Ovary (tissue), 9 donors: ENCODE measurements around the gene ITPR1. TPM values are rescaled to one million over a fixed set of nuclear protein-coding genes. Genes with fewer than 3 reads are reported as not detected.

Experiments
- DNase-seq, 5 donors: peaks; one replicate each; pipeline ENCODE4 v3.0.0-alpha.2; 2019 to 2020
- H3K27ac ChIP-seq, 2 donors: fragments of 200-600 bp; one replicate each; pipeline versions ENCODE4 v1.5.1 to v1.8.0; 2019 to 2022
- H3K27me3 ChIP-seq: fragments of 200-600 bp; one replicate; pipeline ENCODE4 v1.8.0; 2022
- H3K36me3 ChIP-seq: fragments of 200-600 bp; sonication (generic); one replicate; pipeline ENCODE4 v1.5.1; 2019
- H3K4me1 ChIP-seq: one replicate; pipeline ENCODE4 v1.8.1; 2013; ENCODE audit warnings: mild to moderate bottlenecking, moderate library complexity; ENCODE audit not compliant: insufficient read depth
- H3K4me3 ChIP-seq: fragments of 200-600 bp; sonication (generic); one replicate; pipeline ENCODE4 v1.5.1; 2017
- H3K9me3 ChIP-seq, 2 donors: fragments of 200-600 bp in 1 of 2; sonication (generic) in 1 of 2; one replicate each; pipeline versions ENCODE4 v1.5.1 to v1.8.1; 2013 to 2019; ENCODE audit warnings: mild to moderate bottlenecking in 1 of 2, moderate library complexity in 1 of 2
- CTCF ChIP-seq, 3 donors: fragments of 450-650 bp in 2 of 3; fragments of 200-600 bp in 1 of 3; IDR thresholded peaks; one replicate each; pipeline versions ENCODE4 v1.5.1 to v1.8.0; 2016 to 2022; ENCODE audit warnings: antibody characterized with exemption in 3 of 3, mild to moderate bottlenecking in 1 of 3
- EP300 ChIP-seq: sonication (generic); formaldehyde crosslinking; IDR thresholded peaks from one replicate; pipeline ENCODE4 v1.6.1; 2017; ENCODE audit warnings: antibody characterized with exemption
- POLR2A ChIP-seq: fragments of 450-650 bp; IDR thresholded peaks from one replicate; pipeline ENCODE4 v1.6.1; 2017; ENCODE audit warnings: antibody characterized with exemption, mild to moderate bottlenecking, moderate library complexity
- WGBS, 3 donors: extraction: QIAGEN DNeasy Blood & Tissue Kit in 1 of 3; methylation state at CpG; one replicate each; pipeline versions ENCODE4 v1.1.5 to v1.1.7; 2013 to 2017; 5-methylcytosine and 5-hydroxymethylcytosine counted together
- intact Hi-C, 4 donors: fragments of 100-400 bp; cut with DNase I; formaldehyde crosslinking; loops; one replicate each; pipeline versions ENCODE4 v1.11.0 to v1.15.1; 2022 to 2023
- polyA plus RNA-seq, 2 donors: library from polyadenylated mRNA; stranded (reverse); fragments of 200-250 nt in 1 of 2; fragments of 350-450 nt in 1 of 2; fragmentation: Illumina TruSeq in 1 of 2; extraction: RNeasy Lipid Tissue Mini Kit (QIAGEN cat#74804) in 1 of 2; gene quantifications; one replicate each; pipeline ENCODE4 v1.2.3, GENCODE V29; 2013 to 2014
- total RNA-seq, 7 donors: library from RNA; depleted of rRNA in 2 of 7; stranded (reverse); fragments of >200 nt in 2 of 7; fragmentation: NEBNext Ultra II Directional in 3 of 7; extraction: Animal tissue kit (Norgen Biotek cat#: 25700) in 3 of 7; gene quantifications; one replicate each; pipeline versions ENCODE4 v1.1.0 to v1.2.4, GENCODE V29; 2016 to 2023
- donor health status: DM: no; HTN: no; CAD: no; lungs with moderate emphysema.
- donor health status: DM: no; HTN: no; CAD: no.
- donor health status: Bipolar disorder and iron deficiency.
- donor health status: DM: yes; HTN: yes; CAD: no.
- donor health status: DM: no; HTN: no; CAD: no.
- donor health status: DM: yes; HTN: yes; CAD: no.

ITPR1 gene
- total and polyA plus RNA-seq, 9 donors = 59.5 to 313 (median 144) TPM

DNA sequence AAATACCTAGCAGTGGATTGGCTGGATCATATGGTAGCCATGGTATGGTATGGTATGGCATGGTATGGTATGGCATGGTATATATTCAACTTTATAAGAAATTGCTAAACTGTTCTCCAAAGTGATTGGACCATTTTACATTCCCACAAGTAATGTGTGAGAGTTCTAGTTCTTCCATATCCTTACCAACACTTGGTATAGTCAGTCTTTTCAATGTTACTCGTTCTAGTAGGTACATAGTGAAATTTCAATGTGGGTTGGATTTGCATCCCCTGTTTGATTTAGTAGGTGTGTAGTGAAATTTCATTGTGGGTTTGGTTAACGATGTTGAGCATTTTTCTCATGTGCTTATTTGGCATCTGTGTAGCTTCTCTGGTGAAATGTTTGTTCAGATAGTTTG is 154.3 kb downstream of the ITPR1 start:
- intact Hi-C loops = no loop called here
- no peaks in the 10 kb centered on the region for H3K4me1 ChIP-seq
- no peaks in the 10 kb centered on the region for H3K9me3 ChIP-seq
- no peak overlapping the region for H3K27ac ChIP-seq
- TF ChIP-seq EP300 = no peak
- TF ChIP-seq POLR2A = no peak
- TF ChIP-seq CTCF (IDR thresholded peaks at IDR 0.05) = no peak
- H3K27me3 ChIP-seq = no peaks in the 10 kb centered on the region
- no peaks in the 10 kb centered on the region for H3K36me3 ChIP-seq
- DNase-seq = no peak
- H3K4me3 ChIP-seq = no peak overlapping the region
- 96 to 98% (median 98%) methylated on average over 2 of the region's 2 CpGs for whole genome bisulfite sequencing, 3 donors

DNA sequence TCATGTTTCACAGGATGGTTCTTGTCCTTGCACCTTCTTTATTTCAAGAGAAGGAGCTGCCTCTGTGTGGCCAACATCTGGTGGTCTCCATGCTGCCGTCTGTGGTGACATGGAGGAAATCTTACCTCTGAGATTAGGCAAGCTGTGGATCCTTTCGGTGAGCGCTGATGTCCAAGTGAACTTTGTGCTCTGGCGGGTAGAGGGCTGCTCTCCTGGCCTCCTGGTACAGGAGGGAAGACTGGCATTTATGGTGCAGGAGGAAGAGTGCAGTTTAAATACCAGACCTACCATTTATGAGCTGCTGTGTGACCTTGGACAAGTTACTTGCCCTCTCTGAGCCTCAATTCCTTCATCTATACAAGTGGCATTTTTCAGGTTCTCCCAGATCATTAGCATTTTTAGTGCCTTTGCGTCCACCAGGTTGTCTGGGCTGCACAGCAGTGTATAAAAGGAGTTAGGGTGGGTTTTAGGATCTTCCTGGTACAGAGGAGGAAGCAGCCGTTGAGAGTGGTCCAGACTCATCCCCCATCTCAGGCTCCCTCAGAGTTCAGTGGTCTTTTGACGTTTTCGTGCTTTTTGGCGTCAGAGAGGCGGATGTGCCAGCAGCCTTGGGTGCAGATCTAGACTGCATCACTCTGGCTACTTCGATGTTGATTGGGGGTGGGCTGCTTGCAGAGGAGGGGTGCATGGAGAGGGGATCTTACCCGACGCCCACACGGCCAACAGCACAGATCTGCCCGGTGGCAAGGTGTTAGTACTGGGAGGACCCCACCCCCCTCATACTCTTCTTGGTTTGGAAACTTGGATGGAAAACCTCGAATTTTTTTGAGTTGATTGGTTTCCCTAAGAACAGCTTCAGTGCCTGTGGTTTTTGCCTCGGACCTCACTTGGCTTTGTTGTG is 162.2 kb downstream of the ITPR1 start:
- Histone ChIP-seq H3K27me3 (no peaks in the 10 kb centered on the region), H3K36me3 (no peaks in the 10 kb centered on the region), H3K9me3 (no peaks in the 10 kb centered on the region), H3K4me3 (no peak overlapping the region), H3K4me1 (no peaks in the 10 kb centered on the region), H3K27ac (no peak overlapping the region)
- DNase-seq = no peak
- no peak for TF ChIP-seq CTCF (IDR thresholded peaks at IDR 0.05)
- intact Hi-C loops = no loop called here
- 57 to 59% (median 57%) methylated on average over 16 to 17 of the region's 17 CpGs for WGBS, 3 donors

- no peak overlapping the region for H3K4me3 ChIP-seq
- no peaks in the 10 kb centered on the region for H3K4me1 ChIP-seq
- peak; percentile 24 to 63 (median 60) for TF ChIP-seq CTCF (IDR thresholded peaks at IDR 0.05)
- TF ChIP-seq POLR2A = no peak
- no peak for TF ChIP-seq EP300
- DNase-seq = peak; percentile 45 to 59 (median 57)
- intact Hi-C loops = no loop called here
- H3K27me3 ChIP-seq = no peaks in the 10 kb centered on the region
- H3K9me3 ChIP-seq = no peaks in the 10 kb centered on the region
- H3K36me3 ChIP-seq = no peaks in the 10 kb centered on the region
- no peak overlapping the region for H3K27ac ChIP-seq
- WGBS, 3 donors = 39 to 43% (median 39%) methylated on average over 6 of the region's 6 CpGs
Observed at GRCh38 chr3:4656059-4656458, 162.9 kb downstream of the ITPR1 start.

- Histone ChIP-seq H3K4me3 (no peak overlapping the region), H3K4me1 (no peaks in the 10 kb centered on the region), H3K27me3 (no peaks in the 10 kb centered on the region), H3K36me3 (no peaks in the 10 kb centered on the region), H3K9me3 (no peaks in the 10 kb centered on the region), H3K27ac (no peak overlapping the region)
- TF ChIP-seq EP300 (no peak), CTCF (IDR thresholded peaks at IDR 0.05) (no peak), POLR2A (no peak)
- DNase-seq = no peak
- intact Hi-C loops = no loop called here
- WGBS, 3 donors = 50 to 65% (median 61%) methylated on average over 13 of the region's 13 CpGs
Observed at GRCh38 chr3:4656626-4657328, 163.6 kb downstream of the ITPR1 start.
